GM23338 (cell line): Measurements from ENCODE around the gene MRPL28. TPM values are rescaled to one million over a fixed set of nuclear protein-coding genes. Genes with fewer than 3 reads are reported as not detected.

ENCODE experiments used
- ATAC-seq: fragments of 200-7000 bp; cut with Tn5 transposase; 3 replicates; pipeline ENCODE4 v1.9.1; 2020
- DNase-seq: peaks from one replicate; pipeline ENCODE4 v3.0.0-alpha.2; 2015; ENCODE audit warnings: low spot score
- H2AFZ ChIP-seq: fragments of 200-600 bp; sonication (generic); 2 replicates; pipeline ENCODE4 v1.8.0; 2016; ENCODE audit warnings: antibody characterized with exemption, mild to moderate bottlenecking, moderate library complexity
- H3F3A ChIP-seq: fragments of 200-600 bp; sonication (generic); replicated peaks from 2 replicates; pipeline ENCODE4 v1.8.0; 2017; ENCODE audit warnings: antibody characterized with exemption, mixed run types, low read depth
- H3K27ac ChIP-seq: fragments of 200-600 bp; sonication (generic); 2 replicates; pipeline ENCODE4 v1.6.1; 2016; ENCODE audit warnings: low read depth
- H3K27me3 ChIP-seq: fragments of 200-600 bp; sonication (generic); 2 replicates; pipeline ENCODE4 v1.8.0; 2016; ENCODE audit warnings: mild to moderate bottlenecking, mixed run types, moderate library complexity; ENCODE audit not compliant: insufficient read depth
- H3K36me3 ChIP-seq: fragments of 200-600 bp; sonication (generic); 2 replicates; pipeline ENCODE4 v1.8.0; 2016; ENCODE audit warnings: mild to moderate bottlenecking; ENCODE audit not compliant: insufficient read depth
- H3K4me1 ChIP-seq: fragments of 200-600 bp; sonication (generic); 2 replicates; pipeline ENCODE4 v1.8.0; 2016; ENCODE audit warnings: mild to moderate bottlenecking, moderate library complexity; ENCODE audit not compliant: insufficient read depth
- H3K4me2 ChIP-seq: fragments of 200-600 bp; sonication (generic); 2 replicates; pipeline ENCODE4 v1.7.1; 2017; ENCODE audit warnings: mixed run types
- H3K4me3 ChIP-seq: fragments of 200-600 bp; sonication (generic); 2 replicates; pipeline ENCODE4 v1.6.1; 2016; ENCODE audit warnings: mixed run types
- H3K79me2 ChIP-seq: fragments of 200-600 bp; sonication (generic); replicated peaks from 2 replicates; pipeline ENCODE4 v1.8.0; 2017; ENCODE audit warnings: mild to moderate bottlenecking; ENCODE audit not compliant: insufficient read depth
- H3K9me2 ChIP-seq: fragments of 200-600 bp; sonication (generic); 2 replicates; pipeline ENCODE4 v1.8.0; 2017; ENCODE audit not compliant: insufficient read depth
- H4K20me1 ChIP-seq: fragments of 200-600 bp; sonication (generic); replicated peaks from 2 replicates; pipeline ENCODE4 v1.8.0; 2017; ENCODE audit warnings: mild to moderate bottlenecking; ENCODE audit not compliant: insufficient read depth
- H3K27ac Mint-ChIP-seq: 2 replicates; pipeline ENCODE4 v1.8.0; 2020; ENCODE audit warnings: inconsistent platforms, mild to moderate bottlenecking, moderate library complexity, mixed read lengths
- H3K27me3 Mint-ChIP-seq: 3 replicates; pipeline ENCODE4 v1.8.0; 2022; ENCODE audit warnings: low read depth, mild to moderate bottlenecking, moderate library complexity, mixed read lengths, inconsistent platforms; ENCODE audit not compliant: insufficient read depth, poor library complexity
- H3K36me3 Mint-ChIP-seq: 3 replicates; pipeline ENCODE4 v1.8.0; 2021; ENCODE audit warnings: low read depth, mild to moderate bottlenecking, inconsistent platforms, moderate library complexity, mixed read lengths
- H3K4me1 Mint-ChIP-seq: 3 replicates; pipeline ENCODE4 v1.8.0; 2020; ENCODE audit warnings: mild to moderate bottlenecking, inconsistent platforms, mixed read lengths
- H3K4me3 Mint-ChIP-seq: 3 replicates; pipeline ENCODE4 v1.8.0; 2021; ENCODE audit warnings: moderate library complexity, mild to moderate bottlenecking, inconsistent platforms, mixed read lengths
- H3K9me3 Mint-ChIP-seq: 3 replicates; pipeline ENCODE4 v1.8.0; 2020; ENCODE audit warnings: moderate library complexity, mild to moderate bottlenecking, inconsistent platforms, mixed read lengths
- CREB1 ChIP-seq: fragments of 250-450 bp; sonication (Bioruptor Pico); IDR thresholded peaks from 2 replicates; pipeline ENCODE4 v1.5.0; 2020; ENCODE audit warnings: low read depth, mild to moderate bottlenecking, moderate library complexity
- EZH2 ChIP-seq: fragments of 200-600 bp; sonication (generic); IDR thresholded peaks from one replicate; pipeline ENCODE4 v1.8.0; 2017; ENCODE audit warnings: antibody characterized with exemption, mild to moderate bottlenecking, low read depth; ENCODE audit not compliant: unreplicated experiment
- JUNB ChIP-seq: IDR thresholded peaks from one replicate; pipeline ENCODE4 v1.6.1; 2016; ENCODE audit warnings: antibody characterized with exemption; ENCODE audit not compliant: unreplicated experiment
- NANOG ChIP-seq: IDR thresholded peaks from 2 replicates; pipeline ENCODE4 v1.6.1; 2016; ENCODE audit warnings: antibody characterized with exemption, borderline replicate concordance
- STAT1 ChIP-seq: IDR thresholded peaks from one replicate; pipeline ENCODE4 v1.6.1; 2016; ENCODE audit warnings: antibody characterized with exemption; ENCODE audit not compliant: unreplicated experiment
- polyA plus RNA-seq: library from polyadenylated mRNA; unstranded; fragments of >200 nt; fragmentation: Nextera tagmentation; extraction: Ambion mirVana; gene quantifications from 2 replicates; pipeline ENCODE4 v1.2.1, GENCODE V29; 2016
- total RNA-seq: library from RNA; depleted of rRNA; stranded (reverse); fragments of >200 nt; shearing (Covaris generic); gene quantifications from 2 replicates; pipeline ENCODE4 v1.2.3, GENCODE V29; 2014
- TF ChIP-seq, protein P1 (sequence below), 2 experiments: fragments of 200-600 bp in 1 of 2; sonication (generic) in 1 of 2; conservative IDR thresholded peaks; 2 replicates each; pipeline versions ENCODE4 v1.5.1 to v1.6.1; 2016 to 2017; ENCODE audit warnings: antibody characterized with exemption in 2 of 2, low read depth in 2 of 2, mild to moderate bottlenecking in 2 of 2, moderate library complexity in 1 of 2
- TF ChIP-seq, protein P2 (sequence below): fragments of 250-450 bp; sonication (Bioruptor Pico); IDR thresholded peaks from 2 replicates; pipeline ENCODE4 v1.5.0; 2020; ENCODE audit warnings: mild to moderate bottlenecking, moderate library complexity
- TF ChIP-seq, protein P3 (sequence below): IDR thresholded peaks from 2 replicates; pipeline ENCODE4 v1.6.1; 2016; ENCODE audit warnings: antibody characterized with exemption

Gene MRPL28
- total and polyA plus RNA-seq, 2 experiments from 2014 or later = 135 to 169 TPM

DNA sequence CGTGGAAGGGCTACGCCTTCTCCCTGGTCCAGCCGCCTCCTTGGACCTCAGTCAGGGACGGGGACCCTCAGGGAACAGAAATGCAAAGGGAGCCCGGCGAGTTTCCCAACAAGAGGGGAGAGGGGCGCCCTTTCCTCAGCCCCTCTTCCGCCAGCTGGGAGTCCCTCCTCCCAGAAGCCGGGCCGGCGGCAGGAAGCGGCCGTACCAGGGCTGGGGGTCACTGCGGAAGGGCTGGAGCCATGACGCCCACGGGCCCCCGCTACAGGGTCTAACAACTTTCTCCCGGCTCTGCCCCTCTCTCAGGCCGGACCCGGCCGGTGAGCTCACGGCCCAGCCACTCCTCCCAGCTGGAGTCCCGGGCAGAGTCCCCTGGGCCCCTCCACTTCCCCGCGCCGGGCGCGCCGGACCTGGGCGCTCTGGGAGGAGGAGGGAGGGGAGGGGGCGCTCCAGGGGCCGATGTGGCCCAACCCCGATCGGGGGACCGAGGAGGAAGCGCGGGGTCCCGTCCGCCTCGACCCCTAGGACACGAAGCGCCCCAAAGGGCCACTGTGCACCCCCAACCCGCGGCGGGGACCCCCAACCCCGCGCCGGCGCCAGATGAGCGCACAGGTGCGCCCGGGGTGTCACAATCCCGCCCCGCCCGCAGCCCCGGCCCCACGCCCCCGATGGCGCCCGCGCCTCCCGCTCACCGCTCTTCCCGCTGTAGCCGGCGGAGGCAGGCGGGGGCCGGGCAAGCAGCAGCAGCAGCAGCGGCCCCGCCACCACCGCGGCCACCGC lies 10.9 kb upstream of the MRPL28 start:
- Mint-ChIP-seq H3K27me3 (peaks cover 30% of the 10 kb centered on the region), H3K4me1 (peaks cover 28% of the 10 kb centered on the region), H3K4me3 (peak overlapping the region; percentile 83), H3K27ac (no peak overlapping the region), H3K36me3 (peaks cover 10% of the 10 kb centered on the region; the same call in 2 of the 3 replicates), H3K9me3 (no peaks in the 10 kb centered on the region; the same call in 2 of the 3 replicates)
- peaks cover 5% of the 10 kb centered on the region for H4K20me1 ChIP-seq
- H3K36me3 ChIP-seq = peaks cover 3% of the 10 kb centered on the region; the same call in 1 of the 2 replicates
- H3K27me3 ChIP-seq = no peaks in the 10 kb centered on the region
- peaks cover 38% of the 10 kb centered on the region for H3K4me1 ChIP-seq
- H3K79me2 ChIP-seq = peaks cover 29% of the 10 kb centered on the region
- peak overlapping the region; percentile 95 for H3K4me3 ChIP-seq
- peak; percentile 4 for ATAC-seq
- no peak overlapping the region for H2AFZ ChIP-seq
- no peaks in the 10 kb centered on the region for H3K9me2 ChIP-seq
- H3F3A ChIP-seq = peaks cover 32% of the 10 kb centered on the region
- no peak overlapping the region for H3K27ac ChIP-seq
- peak overlapping the region; percentile 90 for H3K4me2 ChIP-seq
- TF ChIP-seq STAT1 (no peak), EZH2 (no peak), NANOG (no peak), JUNB (no peak), CREB1 (CRISPR knock-in tag) (no peak)
- TF ChIP-seq, protein P1, sequence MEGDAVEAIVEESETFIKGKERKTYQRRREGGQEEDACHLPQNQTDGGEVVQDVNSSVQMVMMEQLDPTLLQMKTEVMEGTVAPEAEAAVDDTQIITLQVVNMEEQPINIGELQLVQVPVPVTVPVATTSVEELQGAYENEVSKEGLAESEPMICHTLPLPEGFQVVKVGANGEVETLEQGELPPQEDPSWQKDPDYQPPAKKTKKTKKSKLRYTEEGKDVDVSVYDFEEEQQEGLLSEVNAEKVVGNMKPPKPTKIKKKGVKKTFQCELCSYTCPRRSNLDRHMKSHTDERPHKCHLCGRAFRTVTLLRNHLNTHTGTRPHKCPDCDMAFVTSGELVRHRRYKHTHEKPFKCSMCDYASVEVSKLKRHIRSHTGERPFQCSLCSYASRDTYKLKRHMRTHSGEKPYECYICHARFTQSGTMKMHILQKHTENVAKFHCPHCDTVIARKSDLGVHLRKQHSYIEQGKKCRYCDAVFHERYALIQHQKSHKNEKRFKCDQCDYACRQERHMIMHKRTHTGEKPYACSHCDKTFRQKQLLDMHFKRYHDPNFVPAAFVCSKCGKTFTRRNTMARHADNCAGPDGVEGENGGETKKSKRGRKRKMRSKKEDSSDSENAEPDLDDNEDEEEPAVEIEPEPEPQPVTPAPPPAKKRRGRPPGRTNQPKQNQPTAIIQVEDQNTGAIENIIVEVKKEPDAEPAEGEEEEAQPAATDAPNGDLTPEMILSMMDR (conservative IDR thresholded peaks at IDR 0.05; ENCODE audit: low read depth in 2 of 2) = 0 out of 4 replicates have a peak, but pooled peaks of 1 of the 2 experiments have one; percentile 1
- TF ChIP-seq, protein P2, sequence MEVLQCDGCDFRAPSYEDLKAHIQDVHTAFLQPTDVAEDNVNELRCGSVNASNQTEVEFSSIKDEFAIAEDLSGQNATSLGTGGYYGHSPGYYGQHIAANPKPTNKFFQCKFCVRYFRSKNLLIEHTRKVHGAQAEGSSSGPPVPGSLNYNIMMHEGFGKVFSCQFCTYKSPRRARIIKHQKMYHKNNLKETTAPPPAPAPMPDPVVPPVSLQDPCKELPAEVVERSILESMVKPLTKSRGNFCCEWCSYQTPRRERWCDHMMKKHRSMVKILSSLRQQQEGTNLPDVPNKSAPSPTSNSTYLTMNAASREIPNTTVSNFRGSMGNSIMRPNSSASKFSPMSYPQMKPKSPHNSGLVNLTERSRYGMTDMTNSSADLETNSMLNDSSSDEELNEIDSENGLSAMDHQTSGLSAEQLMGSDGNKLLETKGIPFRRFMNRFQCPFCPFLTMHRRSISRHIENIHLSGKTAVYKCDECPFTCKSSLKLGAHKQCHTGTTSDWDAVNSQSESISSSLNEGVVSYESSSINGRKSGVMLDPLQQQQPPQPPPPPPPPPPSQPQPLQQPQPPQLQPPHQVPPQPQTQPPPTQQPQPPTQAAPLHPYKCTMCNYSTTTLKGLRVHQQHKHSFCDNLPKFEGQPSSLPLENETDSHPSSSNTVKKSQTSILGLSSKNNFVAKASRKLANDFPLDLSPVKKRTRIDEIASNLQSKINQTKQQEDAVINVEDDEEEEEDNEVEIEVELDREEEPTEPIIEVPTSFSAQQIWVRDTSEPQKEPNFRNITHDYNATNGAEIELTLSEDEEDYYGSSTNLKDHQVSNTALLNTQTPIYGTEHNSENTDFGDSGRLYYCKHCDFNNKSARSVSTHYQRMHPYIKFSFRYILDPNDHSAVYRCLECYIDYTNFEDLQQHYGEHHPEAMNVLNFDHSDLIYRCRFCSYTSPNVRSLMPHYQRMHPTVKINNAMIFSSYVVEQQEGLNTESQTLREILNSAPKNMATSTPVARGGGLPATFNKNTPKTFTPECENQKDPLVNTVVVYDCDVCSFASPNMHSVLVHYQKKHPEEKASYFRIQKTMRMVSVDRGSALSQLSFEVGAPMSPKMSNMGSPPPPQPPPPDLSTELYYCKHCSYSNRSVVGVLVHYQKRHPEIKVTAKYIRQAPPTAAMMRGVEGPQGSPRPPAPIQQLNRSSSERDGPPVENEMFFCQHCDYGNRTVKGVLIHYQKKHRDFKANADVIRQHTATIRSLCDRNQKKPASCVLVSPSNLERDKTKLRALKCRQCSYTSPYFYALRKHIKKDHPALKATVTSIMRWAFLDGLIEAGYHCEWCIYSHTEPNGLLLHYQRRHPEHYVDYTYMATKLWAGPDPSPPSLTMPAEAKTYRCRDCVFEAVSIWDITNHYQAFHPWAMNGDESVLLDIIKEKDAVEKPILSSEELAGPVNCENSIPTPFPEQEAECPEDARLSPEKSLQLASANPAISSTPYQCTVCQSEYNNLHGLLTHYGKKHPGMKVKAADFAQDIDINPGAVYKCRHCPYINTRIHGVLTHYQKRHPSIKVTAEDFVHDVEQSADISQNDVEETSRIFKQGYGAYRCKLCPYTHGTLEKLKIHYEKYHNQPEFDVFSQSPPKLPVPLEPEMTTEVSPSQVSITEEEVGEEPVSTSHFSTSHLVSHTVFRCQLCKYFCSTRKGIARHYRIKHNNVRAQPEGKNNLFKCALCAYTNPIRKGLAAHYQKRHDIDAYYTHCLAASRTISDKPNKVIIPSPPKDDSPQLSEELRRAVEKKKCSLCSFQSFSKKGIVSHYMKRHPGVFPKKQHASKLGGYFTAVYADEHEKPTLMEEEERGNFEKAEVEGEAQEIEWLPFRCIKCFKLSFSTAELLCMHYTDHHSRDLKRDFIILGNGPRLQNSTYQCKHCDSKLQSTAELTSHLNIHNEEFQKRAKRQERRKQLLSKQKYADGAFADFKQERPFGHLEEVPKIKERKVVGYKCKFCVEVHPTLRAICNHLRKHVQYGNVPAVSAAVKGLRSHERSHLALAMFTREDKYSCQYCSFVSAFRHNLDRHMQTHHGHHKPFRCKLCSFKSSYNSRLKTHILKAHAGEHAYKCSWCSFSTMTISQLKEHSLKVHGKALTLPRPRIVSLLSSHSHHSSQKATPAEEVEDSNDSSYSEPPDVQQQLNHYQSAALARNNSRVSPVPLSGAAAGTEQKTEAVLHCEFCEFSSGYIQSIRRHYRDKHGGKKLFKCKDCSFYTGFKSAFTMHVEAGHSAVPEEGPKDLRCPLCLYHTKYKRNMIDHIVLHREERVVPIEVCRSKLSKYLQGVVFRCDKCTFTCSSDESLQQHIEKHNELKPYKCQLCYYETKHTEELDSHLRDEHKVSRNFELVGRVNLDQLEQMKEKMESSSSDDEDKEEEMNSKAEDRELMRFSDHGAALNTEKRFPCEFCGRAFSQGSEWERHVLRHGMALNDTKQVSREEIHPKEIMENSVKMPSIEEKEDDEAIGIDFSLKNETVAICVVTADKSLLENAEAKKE = no peak
- TF ChIP-seq, protein P3, sequence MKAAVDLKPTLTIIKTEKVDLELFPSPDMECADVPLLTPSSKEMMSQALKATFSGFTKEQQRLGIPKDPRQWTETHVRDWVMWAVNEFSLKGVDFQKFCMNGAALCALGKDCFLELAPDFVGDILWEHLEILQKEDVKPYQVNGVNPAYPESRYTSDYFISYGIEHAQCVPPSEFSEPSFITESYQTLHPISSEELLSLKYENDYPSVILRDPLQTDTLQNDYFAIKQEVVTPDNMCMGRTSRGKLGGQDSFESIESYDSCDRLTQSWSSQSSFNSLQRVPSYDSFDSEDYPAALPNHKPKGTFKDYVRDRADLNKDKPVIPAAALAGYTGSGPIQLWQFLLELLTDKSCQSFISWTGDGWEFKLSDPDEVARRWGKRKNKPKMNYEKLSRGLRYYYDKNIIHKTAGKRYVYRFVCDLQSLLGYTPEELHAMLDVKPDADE = peak; percentile 60
- DNase-seq = peak; percentile 59
